Neural progenitor cell (in vitro differentiated cells): ENCODE measurements around the gene KMT2C. TPM values are rescaled to one million over a fixed set of nuclear protein-coding genes. Genes with fewer than 3 reads are reported as not detected.

Source experiments
- DNase-seq: peaks from one replicate; pipeline ENCODE4 v3.0.0-alpha.2; 2016; ENCODE audit warnings: low spot score
- H2AFZ ChIP-seq: fragments of 200-600 bp; sonication (generic); replicated peaks from 2 replicates; pipeline ENCODE4 v1.6.1; 2016; ENCODE audit warnings: antibody characterized with exemption
- H3F3A ChIP-seq: fragments of 200-600 bp; sonication (generic); 2 replicates; pipeline ENCODE4 v1.6.1; 2016; ENCODE audit warnings: antibody characterized with exemption, low read depth
- H3K27ac ChIP-seq: fragments of 200-600 bp; sonication (generic); 2 replicates; pipeline ENCODE4 v1.5.1; 2016; ENCODE audit warnings: mild to moderate bottlenecking
- H3K27me3 ChIP-seq: fragments of 200-600 bp; sonication (generic); 2 replicates; pipeline ENCODE4 v1.6.1; 2016; ENCODE audit warnings: mild to moderate bottlenecking, moderate library complexity
- H3K36me3 ChIP-seq: fragments of 200-600 bp; sonication (generic); 2 replicates; pipeline ENCODE4 v1.5.1; 2016
- H3K4me1 ChIP-seq: fragments of 200-600 bp; sonication (generic); 2 replicates; pipeline ENCODE4 v1.6.1; 2016; ENCODE audit warnings: mixed run types
- H3K4me2 ChIP-seq: fragments of 200-600 bp; sonication (generic); 2 replicates; pipeline ENCODE4 v1.6.1; 2016
- H3K4me3 ChIP-seq: fragments of 200-600 bp; sonication (generic); 2 replicates; pipeline ENCODE4 v1.5.1; 2016
- H3K79me2 ChIP-seq: fragments of 200-600 bp; sonication (generic); 2 replicates; pipeline ENCODE4 v1.6.1; 2016; ENCODE audit warnings: low read depth
- H3K9ac ChIP-seq: fragments of 200-600 bp; sonication (generic); 2 replicates; pipeline ENCODE4 v1.6.1; 2016
- H3K9me3 ChIP-seq: fragments of 200-600 bp; sonication (generic); 2 replicates; pipeline ENCODE4 v1.5.1; 2016; ENCODE audit warnings: low read depth
- H4K20me1 ChIP-seq: fragments of 200-600 bp; sonication (generic); 2 replicates; pipeline ENCODE4 v1.6.1; 2016; ENCODE audit warnings: low read depth
- H3K27ac Mint-ChIP-seq: 3 replicates; pipeline ENCODE4 v1.8.0; 2021; ENCODE audit warnings: mixed read lengths
- H3K27me3 Mint-ChIP-seq: 2 replicates; pipeline ENCODE4 v1.8.0; 2022; ENCODE audit warnings: low read depth, mild to moderate bottlenecking, inconsistent platforms, moderate library complexity, mixed read lengths; ENCODE audit not compliant: insufficient read depth
- H3K36me3 Mint-ChIP-seq: 3 replicates; pipeline ENCODE4 v1.8.0; 2021; ENCODE audit warnings: mixed read lengths
- H3K4me1 Mint-ChIP-seq: 3 replicates; pipeline ENCODE4 v1.8.0; 2021; ENCODE audit warnings: mixed read lengths
- H3K4me3 Mint-ChIP-seq: 3 replicates; pipeline ENCODE4 v1.8.0; 2021; ENCODE audit warnings: mild to moderate bottlenecking, moderate library complexity, mixed read lengths
- H3K9me3 Mint-ChIP-seq: 3 replicates; pipeline ENCODE4 v1.8.0; 2020; ENCODE audit warnings: mixed read lengths
- EZH2 ChIP-seq: fragments of 200-600 bp; sonication (generic); IDR thresholded peaks from 2 replicates; pipeline ENCODE4 v1.6.1; 2017; ENCODE audit warnings: antibody characterized with exemption, mild to moderate bottlenecking, moderate library complexity
- EZH2phosphoT487 ChIP-seq: fragments of 200-600 bp; sonication (generic); IDR thresholded peaks from 2 replicates; pipeline ENCODE4 v1.6.1; 2017; ENCODE audit warnings: antibody characterized with exemption
- total RNA-seq: library from RNA; depleted of rRNA; stranded (reverse); fragments of >200 nt; gene quantifications from 2 replicates; pipeline ENCODE4 v1.2.3, GENCODE V29; 2015; ENCODE audit warnings: low replicate concordance
- TF ChIP-seq, protein P1 (sequence below): fragments of 200-600 bp; sonication (generic); IDR thresholded peaks from 2 replicates; pipeline ENCODE4 v1.5.1; 2017; ENCODE audit warnings: antibody characterized with exemption, mild to moderate bottlenecking

Gene KMT2C
- total RNA-seq, 1 donor from 2014 or later: 26.4 TPM

DNA sequence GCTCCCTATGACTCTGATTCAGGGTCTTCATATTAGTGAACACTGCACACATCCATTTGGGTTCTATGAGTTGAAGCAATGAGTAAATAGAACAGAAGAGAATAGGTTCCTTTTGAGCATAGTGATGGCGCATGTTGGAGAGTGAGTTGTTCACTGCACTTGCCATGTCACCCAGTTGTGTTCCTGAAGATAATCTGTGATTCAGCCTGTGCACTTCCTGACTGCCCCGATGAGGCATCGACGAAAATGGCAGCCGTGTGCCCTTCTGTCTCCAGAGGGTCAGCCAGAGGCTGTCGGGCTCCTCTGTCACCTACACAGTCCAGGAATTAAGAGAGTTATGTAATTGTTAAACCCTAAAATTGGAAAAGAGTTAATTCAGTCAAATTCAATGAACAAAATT is 315.6 kb downstream of the KMT2C start:
- H3K79me2 ChIP-seq: no peaks in the 10 kb centered on the region
- H3K27ac ChIP-seq: no peak overlapping the region

DNA sequence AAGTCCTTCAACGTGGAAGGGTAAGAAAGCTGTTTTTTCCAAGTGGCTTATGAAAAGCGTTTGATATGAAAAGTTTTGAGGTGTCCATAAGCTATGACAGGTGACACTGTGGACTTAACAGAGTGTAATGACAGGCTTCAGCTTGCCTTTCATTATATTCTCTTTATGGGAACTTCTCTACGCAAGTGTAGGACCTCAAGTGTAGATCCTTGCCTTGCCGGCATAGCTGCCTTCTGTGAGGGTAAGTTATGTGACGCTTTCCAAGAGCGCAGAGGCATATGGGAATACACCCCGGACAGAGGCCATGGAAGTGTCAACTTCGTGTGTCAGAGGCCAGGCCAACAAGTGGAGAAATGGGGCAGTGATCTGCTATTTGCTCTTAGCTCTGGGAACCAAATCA is 318.4 kb downstream of the KMT2C start:
- Mint-ChIP-seq H3K4me3 (no peak overlapping the region), H3K9me3 (no peaks in the 10 kb centered on the region), H3K27ac (no peak overlapping the region), H3K27me3 (no peaks in the 10 kb centered on the region), H3K36me3 (peaks cover 50% of the 10 kb centered on the region), H3K4me1 (no peaks in the 10 kb centered on the region)
- no peak overlapping the region for H3K9ac ChIP-seq
- no peaks in the 10 kb centered on the region for H3K27me3 ChIP-seq
- no peaks in the 10 kb centered on the region for H3K79me2 ChIP-seq
- no peak overlapping the region for H3K27ac ChIP-seq
- no peaks in the 10 kb centered on the region for H4K20me1 ChIP-seq
- H3K9me3 ChIP-seq: no peaks in the 10 kb centered on the region
- H3K4me3 ChIP-seq: no peak overlapping the region
- TF ChIP-seq EZH2phosphoT487: no peak
- no peak for TF ChIP-seq EZH2
- TF ChIP-seq, protein P1, sequence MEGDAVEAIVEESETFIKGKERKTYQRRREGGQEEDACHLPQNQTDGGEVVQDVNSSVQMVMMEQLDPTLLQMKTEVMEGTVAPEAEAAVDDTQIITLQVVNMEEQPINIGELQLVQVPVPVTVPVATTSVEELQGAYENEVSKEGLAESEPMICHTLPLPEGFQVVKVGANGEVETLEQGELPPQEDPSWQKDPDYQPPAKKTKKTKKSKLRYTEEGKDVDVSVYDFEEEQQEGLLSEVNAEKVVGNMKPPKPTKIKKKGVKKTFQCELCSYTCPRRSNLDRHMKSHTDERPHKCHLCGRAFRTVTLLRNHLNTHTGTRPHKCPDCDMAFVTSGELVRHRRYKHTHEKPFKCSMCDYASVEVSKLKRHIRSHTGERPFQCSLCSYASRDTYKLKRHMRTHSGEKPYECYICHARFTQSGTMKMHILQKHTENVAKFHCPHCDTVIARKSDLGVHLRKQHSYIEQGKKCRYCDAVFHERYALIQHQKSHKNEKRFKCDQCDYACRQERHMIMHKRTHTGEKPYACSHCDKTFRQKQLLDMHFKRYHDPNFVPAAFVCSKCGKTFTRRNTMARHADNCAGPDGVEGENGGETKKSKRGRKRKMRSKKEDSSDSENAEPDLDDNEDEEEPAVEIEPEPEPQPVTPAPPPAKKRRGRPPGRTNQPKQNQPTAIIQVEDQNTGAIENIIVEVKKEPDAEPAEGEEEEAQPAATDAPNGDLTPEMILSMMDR: no peak
- H3K4me1 ChIP-seq: no peaks in the 10 kb centered on the region
- H3K4me2 ChIP-seq: no peak overlapping the region
- no peak overlapping the region for H2AFZ ChIP-seq
- no peaks in the 10 kb centered on the region for H3F3A ChIP-seq
- DNase-seq: no peak
- no peaks in the 10 kb centered on the region for H3K36me3 ChIP-seq

More for the DNA sequence above, 315.6 kb downstream of the KMT2C start:
- no peaks in the 10 kb centered on the region for H3K27me3 Mint-ChIP-seq
- Histone ChIP-seq H3K27me3 (no peaks in the 10 kb centered on the region), H2AFZ (no peak overlapping the region), H3K4me1 (no peaks in the 10 kb centered on the region), H3K9ac (no peak overlapping the region), H3K36me3 (peaks cover 16% of the 10 kb centered on the region), H3K4me3 (no peak overlapping the region), H4K20me1 (no peaks in the 10 kb centered on the region), H3K9me3 (no peaks in the 10 kb centered on the region), H3F3A (no peaks in the 10 kb centered on the region), H3K4me2 (no peak overlapping the region)
- H3K4me3 Mint-ChIP-seq: no peak overlapping the region
- TF ChIP-seq EZH2 (no peak), EZH2phosphoT487 (no peak)
- TF ChIP-seq, protein P1: no peak
- peaks cover 61% of the 10 kb centered on the region for H3K36me3 Mint-ChIP-seq
- no peak for DNase-seq
- H3K9me3 Mint-ChIP-seq: peaks cover 10% of the 10 kb centered on the region
- H3K27ac Mint-ChIP-seq: no peak overlapping the region
- no peaks in the 10 kb centered on the region for H3K4me1 Mint-ChIP-seq

DNA sequence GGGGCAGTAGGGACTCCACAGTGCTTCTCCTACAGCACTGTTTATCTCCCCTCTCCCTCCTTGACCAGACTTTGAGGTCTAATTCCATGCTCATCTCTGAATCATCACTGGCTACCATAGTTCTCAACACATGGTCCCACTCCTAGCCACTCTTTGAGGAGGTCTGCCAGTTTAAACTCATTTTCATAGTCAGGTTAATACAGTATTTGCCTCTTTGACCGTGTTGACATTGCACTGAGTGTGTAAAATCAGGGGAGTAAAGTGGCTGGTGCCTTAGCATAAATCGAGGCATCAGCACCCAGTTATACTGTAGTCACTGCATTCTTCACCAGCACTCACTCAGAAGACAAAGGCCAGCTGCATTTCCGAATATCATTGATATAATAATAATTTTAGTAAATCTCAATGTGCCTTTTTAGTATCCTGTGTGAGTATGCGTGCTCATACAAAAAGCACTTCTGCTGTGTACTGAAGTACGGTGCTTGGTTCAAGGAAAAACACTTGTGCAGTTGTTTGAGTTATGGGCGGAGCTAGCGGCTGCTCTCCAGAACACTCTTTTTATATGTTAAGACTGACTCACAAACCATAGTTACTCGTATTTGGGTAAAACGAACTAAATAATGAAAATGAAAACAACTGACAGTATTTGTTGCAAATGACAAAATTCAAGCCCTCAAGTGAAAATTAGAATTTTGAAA is 320.6 kb downstream of the KMT2C start:
- no peaks in the 10 kb centered on the region for H3K27me3 Mint-ChIP-seq
- TF ChIP-seq EZH2phosphoT487: no peak
- no peak for TF ChIP-seq EZH2
- TF ChIP-seq, protein P1: no peak
- no peaks in the 10 kb centered on the region for H3K9me3 ChIP-seq
- H2AFZ ChIP-seq: no peak overlapping the region
- no peak overlapping the region for H3K4me2 ChIP-seq
- no peaks in the 10 kb centered on the region for H3F3A ChIP-seq
- H3K4me3 ChIP-seq: no peak overlapping the region
- H3K36me3 ChIP-seq: no peaks in the 10 kb centered on the region
- H3K27ac Mint-ChIP-seq: no peak overlapping the region
- no peaks in the 10 kb centered on the region for H3K4me1 Mint-ChIP-seq
- peaks cover 35% of the 10 kb centered on the region for H3K36me3 Mint-ChIP-seq
- no peaks in the 10 kb centered on the region for H3K79me2 ChIP-seq
- no peak for DNase-seq
- H3K27me3 ChIP-seq: no peaks in the 10 kb centered on the region
- no peaks in the 10 kb centered on the region for H4K20me1 ChIP-seq
- no peaks in the 10 kb centered on the region for H3K9me3 Mint-ChIP-seq
- no peaks in the 10 kb centered on the region for H3K4me1 ChIP-seq
- H3K4me3 Mint-ChIP-seq: no peak overlapping the region
- H3K9ac ChIP-seq: no peak overlapping the region
- no peak overlapping the region for H3K27ac ChIP-seq
